Choroid plexus epithelial cell (primary cell): Measurements from ENCODE around the gene GNB1.
A peak's percentile ranks its signal among the peaks of the same experiment; 100 is the strongest.
"Not testable (repeated sequence)": the region's sequence is repeated elsewhere in the genome, so short reads cannot be mapped to it uniquely, and the experiment has no call there.

Source experiments
- DNase-seq: peaks from one replicate; pipeline ENCODE4 v3.0.0-alpha.2; 2010; ENCODE audit warnings: low read depth
- H3K4me3 ChIP-seq: 2 replicates; pipeline ENCODE4 v1.5.1; 2011; ENCODE audit warnings: low read depth, mild to moderate bottlenecking, control low read depth, low read length, moderate library complexity
- TF ChIP-seq, protein P1 (sequence below): conservative IDR thresholded peaks from 2 replicates; pipeline ENCODE4 v1.5.1; 2011; ENCODE audit warnings: low read depth, mild to moderate bottlenecking, control low read depth, inconsistent platforms, low read length, moderate library complexity

GNB1 gene

DNA sequence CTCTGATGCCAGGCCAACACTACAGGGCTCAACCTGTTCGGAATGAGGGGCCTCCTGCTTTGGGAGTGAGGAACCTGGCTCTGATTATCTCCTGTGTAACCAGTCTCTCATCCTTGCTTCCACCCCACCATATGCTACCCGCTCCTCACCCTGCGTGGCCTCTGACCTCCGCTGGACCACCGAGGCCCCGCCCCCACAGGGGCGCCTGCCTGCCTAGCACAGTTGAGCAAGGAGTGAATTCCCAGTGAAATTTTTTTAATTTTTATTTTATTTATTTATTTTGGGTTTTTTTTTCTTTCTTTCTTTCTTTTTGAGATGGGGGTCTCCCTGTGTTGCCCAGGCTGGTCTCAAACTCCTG, 1.9 kb upstream of the GNB1 start:
- no peak for DNase-seq
- TF ChIP-seq, protein P1, sequence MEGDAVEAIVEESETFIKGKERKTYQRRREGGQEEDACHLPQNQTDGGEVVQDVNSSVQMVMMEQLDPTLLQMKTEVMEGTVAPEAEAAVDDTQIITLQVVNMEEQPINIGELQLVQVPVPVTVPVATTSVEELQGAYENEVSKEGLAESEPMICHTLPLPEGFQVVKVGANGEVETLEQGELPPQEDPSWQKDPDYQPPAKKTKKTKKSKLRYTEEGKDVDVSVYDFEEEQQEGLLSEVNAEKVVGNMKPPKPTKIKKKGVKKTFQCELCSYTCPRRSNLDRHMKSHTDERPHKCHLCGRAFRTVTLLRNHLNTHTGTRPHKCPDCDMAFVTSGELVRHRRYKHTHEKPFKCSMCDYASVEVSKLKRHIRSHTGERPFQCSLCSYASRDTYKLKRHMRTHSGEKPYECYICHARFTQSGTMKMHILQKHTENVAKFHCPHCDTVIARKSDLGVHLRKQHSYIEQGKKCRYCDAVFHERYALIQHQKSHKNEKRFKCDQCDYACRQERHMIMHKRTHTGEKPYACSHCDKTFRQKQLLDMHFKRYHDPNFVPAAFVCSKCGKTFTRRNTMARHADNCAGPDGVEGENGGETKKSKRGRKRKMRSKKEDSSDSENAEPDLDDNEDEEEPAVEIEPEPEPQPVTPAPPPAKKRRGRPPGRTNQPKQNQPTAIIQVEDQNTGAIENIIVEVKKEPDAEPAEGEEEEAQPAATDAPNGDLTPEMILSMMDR = no peak
- no peak overlapping the region for H3K4me3 ChIP-seq

DNA sequence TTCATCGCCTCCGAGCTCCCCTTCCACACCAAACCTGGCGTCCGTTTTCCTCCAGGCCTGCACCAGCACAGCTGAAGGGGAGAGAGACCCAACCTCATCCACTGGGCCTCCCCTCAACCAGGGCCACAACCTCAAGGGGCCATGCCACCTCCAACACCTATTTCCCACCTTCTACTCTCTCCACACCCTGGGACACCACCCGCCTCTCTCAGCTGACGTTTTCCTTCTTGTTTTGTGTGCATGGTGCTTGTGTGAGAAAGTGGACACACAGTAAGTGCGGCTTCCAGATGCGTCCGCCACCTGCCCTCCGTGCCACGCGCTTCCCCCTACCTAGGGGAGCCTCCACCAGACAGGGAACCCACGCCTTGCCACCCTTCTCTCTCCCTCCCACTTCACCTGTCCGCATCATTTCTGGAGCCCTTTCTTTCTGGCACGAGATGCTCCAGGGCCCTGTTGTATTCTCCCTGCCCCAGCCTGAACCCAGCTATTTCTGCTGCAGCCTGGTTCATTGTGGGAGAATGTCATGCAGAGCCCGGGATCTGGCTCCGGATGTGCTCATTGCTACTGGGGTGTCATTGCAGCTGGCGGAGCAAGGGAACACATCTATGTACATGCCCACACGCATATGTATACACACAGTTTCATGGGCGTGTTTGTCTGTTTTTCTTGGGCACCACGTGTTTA, 1.3 kb upstream of the GNB1 start:
- TF ChIP-seq, protein P1 = no peak
- no peak for DNase-seq
- H3K4me3 ChIP-seq = peak overlapping the region; percentile 83

DNA sequence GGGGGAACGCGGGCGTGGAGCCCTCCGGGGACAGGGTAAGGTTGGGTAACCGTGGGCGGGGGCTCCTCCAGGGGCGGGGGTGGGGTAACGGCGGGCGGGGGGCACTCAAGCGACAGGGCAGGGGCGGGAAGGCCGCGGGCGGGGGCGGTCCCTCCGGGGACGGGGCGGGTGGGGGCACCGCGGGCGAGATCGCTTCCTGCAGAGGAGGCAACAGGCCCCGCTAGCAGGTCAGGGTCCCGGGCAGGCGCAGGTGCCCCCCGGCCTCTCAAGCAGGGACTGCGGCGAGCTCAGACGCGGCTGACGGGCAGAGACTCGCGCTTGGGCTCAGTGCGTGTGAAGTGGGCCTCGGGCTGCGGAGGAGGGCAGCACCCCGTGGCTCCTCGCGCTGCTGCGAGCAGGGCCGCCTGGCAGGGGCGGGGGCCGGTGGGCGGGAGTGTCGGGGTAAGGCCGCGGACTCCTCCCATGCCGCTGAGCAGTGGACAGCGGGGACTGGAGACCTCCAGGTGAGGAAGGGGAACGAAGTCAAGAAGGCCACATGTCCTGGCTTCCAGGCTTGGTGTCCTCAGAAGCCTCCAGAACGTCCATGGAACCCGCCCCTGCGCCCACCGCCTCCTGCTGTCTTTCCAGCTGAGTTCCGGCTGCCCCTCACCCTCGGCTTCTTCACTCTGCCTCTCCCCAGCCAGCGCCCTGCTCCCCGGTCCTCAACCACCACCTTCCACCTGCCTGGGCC, 627 bp upstream of the GNB1 start:
- peak overlapping the region; percentile 83 for H3K4me3 ChIP-seq
- peak; percentile 47 for DNase-seq
- TF ChIP-seq, protein P1 = no peak

DNA sequence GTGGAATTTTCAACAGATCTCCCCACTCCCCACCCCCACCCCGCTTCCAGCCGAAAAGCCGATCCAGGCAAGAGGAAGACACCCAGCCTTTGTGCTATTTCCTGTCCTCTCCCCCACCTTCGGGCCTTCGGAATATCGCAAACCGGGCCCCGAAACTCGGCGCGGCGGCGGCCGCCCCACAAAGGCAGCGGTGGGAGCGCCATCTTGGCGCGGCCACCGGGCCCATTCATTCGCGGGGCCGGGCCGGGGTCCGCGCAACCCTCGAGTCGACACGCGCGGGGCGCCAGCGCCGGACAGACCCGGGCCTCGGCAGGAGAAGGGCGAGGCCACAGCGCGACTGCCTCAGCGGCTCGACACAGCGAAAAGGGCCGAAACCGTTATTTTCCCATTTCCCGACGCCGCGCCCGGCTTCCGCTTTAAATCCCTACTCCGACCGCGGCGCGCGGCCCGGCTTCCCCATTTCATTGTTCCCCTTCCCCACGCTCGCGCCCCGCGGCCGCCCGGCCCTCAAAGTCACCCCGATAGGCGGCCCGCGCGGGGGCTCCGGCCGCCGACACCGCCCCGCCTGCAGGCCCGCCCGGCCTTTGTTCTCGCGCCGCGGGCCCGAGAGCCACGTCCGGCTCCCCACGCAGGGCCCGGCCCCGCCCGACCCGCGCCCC, 911 bp downstream of the GNB1 start:
- peak; percentile 47 for DNase-seq
- TF ChIP-seq, protein P1 = peak; percentile 3
- peak overlapping the region; percentile 83 for H3K4me3 ChIP-seq

DNA sequence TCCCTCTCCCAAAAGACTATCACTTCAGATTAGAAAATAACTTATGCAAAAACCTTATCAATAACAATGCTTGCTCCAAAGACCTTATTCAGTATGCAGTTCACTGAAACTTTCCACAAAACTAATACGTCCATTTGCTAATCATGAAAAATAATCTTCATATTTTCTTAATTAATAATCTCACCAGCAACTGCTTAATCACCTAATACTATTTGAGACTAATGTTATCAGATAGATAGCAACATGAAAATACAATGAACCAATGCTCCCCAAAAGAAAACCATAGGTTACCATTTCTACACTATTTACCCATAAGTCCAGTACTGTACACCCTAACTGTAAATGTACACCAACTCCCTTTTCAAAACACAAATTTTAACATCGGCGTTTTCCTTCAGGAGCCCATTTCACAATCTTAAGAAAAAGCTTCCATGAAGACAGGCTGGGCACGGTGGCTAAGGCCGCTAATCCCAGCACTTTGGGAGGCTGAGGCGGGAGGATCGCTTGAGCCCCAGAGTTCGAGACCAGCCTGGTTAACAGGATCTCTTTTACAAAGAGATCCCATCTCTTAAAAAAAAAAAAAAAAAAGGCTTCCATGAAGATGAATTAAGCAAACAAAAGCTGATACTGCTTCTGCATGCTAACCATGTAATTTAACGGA, 1.7 kb downstream of the GNB1 start:
- TF ChIP-seq, protein P1 = no peak
- DNase-seq = no peak
- peak overlapping the region; percentile 83 for H3K4me3 ChIP-seq

DNA sequence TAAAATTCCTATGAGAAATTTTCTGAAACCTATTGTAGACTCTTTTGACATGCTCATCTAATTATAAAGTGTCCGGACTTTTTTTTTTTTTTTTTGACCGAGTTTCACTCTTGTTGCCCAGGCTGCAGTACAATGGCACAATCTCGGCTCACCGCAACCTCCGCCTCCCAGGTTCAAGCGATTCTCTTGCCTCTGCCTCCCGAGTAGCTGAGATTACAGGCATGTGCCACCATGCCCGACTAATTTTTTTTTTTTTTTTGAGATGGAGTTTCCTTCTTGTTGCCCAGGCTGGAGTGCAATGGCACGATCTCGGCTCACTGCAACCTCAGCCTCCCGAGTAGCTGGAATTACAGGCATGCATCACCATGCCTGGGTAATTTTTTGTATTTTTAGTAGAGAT, 7.0 kb downstream of the GNB1 start:
- DNase-seq, H3K4me3 ChIP-seq: not testable (repeated sequence)
